SHP77 treated with DMSO at 0.1 percent for 48 hours (cell line): ENCODE measurements around the gene TOP1.
"Not testable (repeated sequence)": the region's sequence is repeated elsewhere in the genome, so short reads cannot be mapped to it uniquely, and the experiment has no call there.

Experiments
- DNase-seq: peaks from one replicate; lab custom pipeline; 2025; lab: John Stamatoyannopoulos, UW

TOP1 gene

GRCh38 chr20:41132388-41132775 is 103.8 kb downstream of the TOP1 start:
- DNase-seq, result not testable (repeated sequence)

GRCh38 chr20:41133709-41134361 is 105.2 kb downstream of the TOP1 start:
- DNase-seq, result peak; percentile 42

- no peak for DNase-seq
Measured at GRCh38 chr20:41134362-41135186, 106.0 kb downstream of the TOP1 start.

GRCh38 chr20:41135187-41135887 is 106.7 kb downstream of the TOP1 start:
- DNase-seq, result no peak

GRCh38 chr20:41135888-41136679 is 107.5 kb downstream of the TOP1 start:
- DNase-seq, result no peak

- DNase-seq, result peak; percentile 17
Measured at GRCh38 chr20:41136680-41137613, 108.3 kb downstream of the TOP1 start, which contains the start of gene PLCG1. TSS of gene PLCG1 (plus strand) at chr20:41137543. CDS start at chr20:41137642, 99 bp downstream.

- DNase-seq, result no peak
Measured at GRCh38 chr20:41137614-41138474, 109.2 kb downstream of the TOP1 start.

GRCh38 chr20:41138475-41139226 is 110.0 kb downstream of the TOP1 start:
- no peak for DNase-seq

- DNase-seq, result no peak
Measured at GRCh38 chr20:41139227-41140093, 110.8 kb downstream of the TOP1 start.

GRCh38 chr20:41140226-41141133 is 111.9 kb downstream of the TOP1 start:
- no peak for DNase-seq

- no peak for DNase-seq
Measured at GRCh38 chr20:41141153-41141815, 112.7 kb downstream of the TOP1 start.

GRCh38 chr20:41142245-41142644 is 113.6 kb downstream of the TOP1 start:
- no peak for DNase-seq

GRCh38 chr20:41142919-41143318 is 114.3 kb downstream of the TOP1 start:
- no peak for DNase-seq

GRCh38 chr20:41143354-41143753 is 114.7 kb downstream of the TOP1 start:
- no peak for DNase-seq

GRCh38 chr20:41145317-41145716 is 116.7 kb downstream of the TOP1 start:
- DNase-seq, result no peak

GRCh38 chr20:41145821-41146620 is 117.4 kb downstream of the TOP1 start:
- no peak for DNase-seq
